Measurements from ENCODE around the gene KIAA0930.

GRCh38 chr22:45226503-45227186 lies 14.0 kb downstream of the KIAA0930 start:
- no peak for TF ChIP-seq CTCF (IDR thresholded peaks at IDR 0.05)
- no peak for TF ChIP-seq POLR2A (IDR thresholded peaks at IDR 0.05)
- peak in 1 of 3 donors; percentile 12 for TF ChIP-seq POLR2AphosphoS5 (IDR thresholded peaks at IDR 0.05)

All from breast epithelium (tissue), 3 donors.